Measurements from ENCODE around the gene CTTNBP2.

Gene CTTNBP2

GRCh38 chr7:117894037-117894436, 20.8 kb upstream of the CTTNBP2 start:
- H3K4me3 ChIP-seq (ENCODE audit: low read length): no peak overlapping the region
- H3K9ac ChIP-seq (ENCODE audit: low read depth, low read length): no peak overlapping the region
- no peaks in the 10 kb centered on the region for H3K36me3 ChIP-seq (ENCODE audit: insufficient read depth, low read length)
- no peaks in the 10 kb centered on the region for H3K9me3 ChIP-seq (replicated peaks; ENCODE audit: low read length)
- H3K4me2 ChIP-seq (ENCODE audit: low read length): no peak overlapping the region
- no peaks in the 10 kb centered on the region for H3K4me1 ChIP-seq (ENCODE audit: control insufficient read depth, insufficient read depth, low read length)
- H3K27me3 ChIP-seq (ENCODE audit: control insufficient read depth, insufficient read depth, low read length): no peaks in the 10 kb centered on the region

GRCh38 chr7:117892821-117893220, 19.6 kb upstream of the CTTNBP2 start:
- Histone ChIP-seq H3K36me3 (ENCODE audit: insufficient read depth, low read length) (no peaks in the 10 kb centered on the region), H3K9ac (ENCODE audit: low read depth, low read length) (no peak overlapping the region), H3K4me3 (ENCODE audit: low read length) (no peak overlapping the region), H3K9me3 (replicated peaks; ENCODE audit: low read length) (no peaks in the 10 kb centered on the region), H3K4me2 (ENCODE audit: low read length) (no peak overlapping the region), H3K4me1 (ENCODE audit: control insufficient read depth, insufficient read depth, low read length) (no peaks in the 10 kb centered on the region), H3K27me3 (ENCODE audit: control insufficient read depth, insufficient read depth, low read length) (no peaks in the 10 kb centered on the region)

GRCh38 chr7:117889611-117890010, 16.4 kb upstream of the CTTNBP2 start:
- no peak overlapping the region for H3K4me3 ChIP-seq (ENCODE audit: low read length)
- H3K4me2 ChIP-seq (ENCODE audit: low read length): no peak overlapping the region
- H3K9ac ChIP-seq (ENCODE audit: low read depth, low read length): no peak overlapping the region
- H3K36me3 ChIP-seq (ENCODE audit: insufficient read depth, low read length): no peaks in the 10 kb centered on the region
- no peaks in the 10 kb centered on the region for H3K9me3 ChIP-seq (replicated peaks; ENCODE audit: low read length)
- H3K27me3 ChIP-seq (ENCODE audit: control insufficient read depth, insufficient read depth, low read length): no peaks in the 10 kb centered on the region
- H3K4me1 ChIP-seq (ENCODE audit: control insufficient read depth, insufficient read depth, low read length): no peaks in the 10 kb centered on the region

- Histone ChIP-seq H3K4me3 (ENCODE audit: low read length) (no peak overlapping the region), H3K27me3 (ENCODE audit: control insufficient read depth, insufficient read depth, low read length) (no peaks in the 10 kb centered on the region), H3K4me2 (ENCODE audit: low read length) (no peak overlapping the region), H3K4me1 (ENCODE audit: control insufficient read depth, insufficient read depth, low read length) (no peaks in the 10 kb centered on the region), H3K9ac (ENCODE audit: low read depth, low read length) (no peak overlapping the region), H3K36me3 (ENCODE audit: insufficient read depth, low read length) (no peaks in the 10 kb centered on the region), H3K9me3 (replicated peaks; ENCODE audit: low read length) (no peaks in the 10 kb centered on the region)
Observed at GRCh38 chr7:117888627-117889026, 15.4 kb upstream of the CTTNBP2 start.

- Histone ChIP-seq H3K36me3 (ENCODE audit: insufficient read depth, low read length) (no peaks in the 10 kb centered on the region), H3K9me3 (replicated peaks; ENCODE audit: low read length) (no peaks in the 10 kb centered on the region), H3K4me2 (ENCODE audit: low read length) (no peak overlapping the region), H3K9ac (ENCODE audit: low read depth, low read length) (no peak overlapping the region), H3K4me1 (ENCODE audit: control insufficient read depth, insufficient read depth, low read length) (no peaks in the 10 kb centered on the region), H3K4me3 (ENCODE audit: low read length) (no peak overlapping the region), H3K27me3 (ENCODE audit: control insufficient read depth, insufficient read depth, low read length) (no peaks in the 10 kb centered on the region)
Observed at GRCh38 chr7:117882594-117882993, 9.4 kb upstream of the CTTNBP2 start.

GRCh38 chr7:117876761-117877160, 3.5 kb upstream of the CTTNBP2 start:
- H3K36me3 ChIP-seq (ENCODE audit: insufficient read depth, low read length): no peaks in the 10 kb centered on the region
- no peak overlapping the region for H3K4me3 ChIP-seq (ENCODE audit: low read length)
- peaks cover 32% of the 10 kb centered on the region for H3K27me3 ChIP-seq (ENCODE audit: control insufficient read depth, insufficient read depth, low read length)
- no peak overlapping the region for H3K4me2 ChIP-seq (ENCODE audit: low read length)
- no peak overlapping the region for H3K9ac ChIP-seq (ENCODE audit: low read depth, low read length)
- peaks cover 12% of the 10 kb centered on the region for H3K4me1 ChIP-seq (ENCODE audit: control insufficient read depth, insufficient read depth, low read length)
- no peaks in the 10 kb centered on the region for H3K9me3 ChIP-seq (replicated peaks; ENCODE audit: low read length)

- H3K9ac ChIP-seq (ENCODE audit: low read depth, low read length): no peak overlapping the region
- H3K9me3 ChIP-seq (replicated peaks; ENCODE audit: low read length): no peaks in the 10 kb centered on the region
- peaks cover 12% of the 10 kb centered on the region for H3K4me1 ChIP-seq (ENCODE audit: control insufficient read depth, insufficient read depth, low read length)
- peaks cover 44% of the 10 kb centered on the region for H3K27me3 ChIP-seq (ENCODE audit: control insufficient read depth, insufficient read depth, low read length)
- no peaks in the 10 kb centered on the region for H3K36me3 ChIP-seq (ENCODE audit: insufficient read depth, low read length)
- H3K4me2 ChIP-seq (ENCODE audit: low read length): no peak overlapping the region
- no peak overlapping the region for H3K4me3 ChIP-seq (ENCODE audit: low read length)
Observed at GRCh38 chr7:117875566-117875965, 2.3 kb upstream of the CTTNBP2 start.

GRCh38 chr7:117874191-117874700, 1.0 kb upstream of the CTTNBP2 start:
- peaks cover 52% of the 10 kb centered on the region for H3K27me3 ChIP-seq (ENCODE audit: control insufficient read depth, insufficient read depth, low read length)

GRCh38 chr7:117872561-117873309, 506 bp downstream of the CTTNBP2 start:
- Histone ChIP-seq H3K36me3 (ENCODE audit: insufficient read depth, low read length) (no peaks in the 10 kb centered on the region), H3K9me3 (replicated peaks; ENCODE audit: low read length) (no peaks in the 10 kb centered on the region), H3K4me1 (ENCODE audit: control insufficient read depth, insufficient read depth, low read length) (peaks cover 12% of the 10 kb centered on the region), H3K4me3 (ENCODE audit: low read length) (peak overlapping the region; percentile 79), H3K4me2 (ENCODE audit: low read length) (peak overlapping the region; percentile 88), H3K9ac (ENCODE audit: low read depth, low read length) (peak overlapping the region; percentile 67), H3K27me3 (ENCODE audit: control insufficient read depth, insufficient read depth, low read length) (peaks cover 57% of the 10 kb centered on the region)

More at GRCh38 chr7:117874191-117874700, 1.0 kb upstream of the CTTNBP2 start:
- no peak overlapping the region for H3K4me2 ChIP-seq (ENCODE audit: low read length)
- no peak overlapping the region for H3K4me3 ChIP-seq (ENCODE audit: low read length)
- H3K9me3 ChIP-seq (replicated peaks; ENCODE audit: low read length): no peaks in the 10 kb centered on the region
- no peak overlapping the region for H3K9ac ChIP-seq (ENCODE audit: low read depth, low read length)
- H3K36me3 ChIP-seq (ENCODE audit: insufficient read depth, low read length): no peaks in the 10 kb centered on the region
- peaks cover 12% of the 10 kb centered on the region for H3K4me1 ChIP-seq (ENCODE audit: control insufficient read depth, insufficient read depth, low read length)

GRCh38 chr7:117871778-117872538, 1.3 kb downstream of the CTTNBP2 start:
- Histone ChIP-seq H3K9me3 (replicated peaks; ENCODE audit: low read length) (no peaks in the 10 kb centered on the region), H3K36me3 (ENCODE audit: insufficient read depth, low read length) (no peaks in the 10 kb centered on the region), H3K4me2 (ENCODE audit: low read length) (peak overlapping the region; percentile 88), H3K27me3 (ENCODE audit: control insufficient read depth, insufficient read depth, low read length) (peaks cover 58% of the 10 kb centered on the region), H3K4me3 (ENCODE audit: low read length) (peak overlapping the region; percentile 79), H3K4me1 (ENCODE audit: control insufficient read depth, insufficient read depth, low read length) (peaks cover 12% of the 10 kb centered on the region), H3K9ac (ENCODE audit: low read depth, low read length) (no peak overlapping the region)

GRCh38 chr7:117871401-117871777, 1.9 kb downstream of the CTTNBP2 start:
- no peaks in the 10 kb centered on the region for H3K36me3 ChIP-seq (ENCODE audit: insufficient read depth, low read length)
- no peaks in the 10 kb centered on the region for H3K9me3 ChIP-seq (replicated peaks; ENCODE audit: low read length)
- H3K4me2 ChIP-seq (ENCODE audit: low read length): no peak overlapping the region
- H3K9ac ChIP-seq (ENCODE audit: low read depth, low read length): no peak overlapping the region
- peaks cover 54% of the 10 kb centered on the region for H3K27me3 ChIP-seq (ENCODE audit: control insufficient read depth, insufficient read depth, low read length)
- no peak overlapping the region for H3K4me3 ChIP-seq (ENCODE audit: low read length)
- H3K4me1 ChIP-seq (ENCODE audit: control insufficient read depth, insufficient read depth, low read length): peaks cover 12% of the 10 kb centered on the region
